H9 (cell line): Measurements from ENCODE around the gene DGCR8. TPM values are rescaled to one million over a fixed set of nuclear protein-coding genes. Genes with fewer than 3 reads are reported as not detected.

Experiments
- DNase-seq: peaks from one replicate; pipeline ENCODE4 v3.0.0-alpha.2; 2017
- H2AFZ ChIP-seq: one replicate; pipeline ENCODE4 v1.6.1; 2013; ENCODE audit warnings: mild to moderate bottlenecking, low read length, control low read depth, moderate library complexity
- H2AK5ac ChIP-seq: 2 replicates; pipeline ENCODE4 v1.6.1; 2013; ENCODE audit warnings: low read length, control low read depth, mixed read lengths; ENCODE audit not compliant: insufficient read length
- H2BK120ac ChIP-seq: one replicate; pipeline ENCODE4 v1.6.1; 2013; ENCODE audit warnings: low read depth, mild to moderate bottlenecking, low read length, control low read depth, inconsistent platforms; ENCODE audit not compliant: poor library complexity, severe bottlenecking
- H2BK12ac ChIP-seq: 2 replicates; pipeline ENCODE4 v1.6.1; 2013; ENCODE audit warnings: low read length, control low read depth, mixed read lengths, low read depth; ENCODE audit not compliant: insufficient read length
- H2BK15ac ChIP-seq: 2 replicates; pipeline ENCODE4 v1.6.1; 2013; ENCODE audit warnings: low read depth, low read length, control low read depth
- H2BK20ac ChIP-seq: one replicate; pipeline ENCODE4 v1.6.1; 2013; ENCODE audit warnings: low read depth, mild to moderate bottlenecking, low read length, control low read depth, inconsistent platforms; ENCODE audit not compliant: poor library complexity, severe bottlenecking
- H2BK5ac ChIP-seq: 2 replicates; pipeline ENCODE4 v1.6.1; 2013; ENCODE audit warnings: low read length, control low read depth, mixed read lengths; ENCODE audit not compliant: insufficient read length
- H3K14ac ChIP-seq: 2 replicates; pipeline ENCODE4 v1.6.1; 2013; ENCODE audit warnings: low read length, control low read depth; ENCODE audit not compliant: insufficient read depth
- H3K18ac ChIP-seq: 2 replicates; pipeline ENCODE4 v1.6.1; 2013; ENCODE audit warnings: low read depth, mild to moderate bottlenecking, mixed read lengths, low read length, control low read depth; ENCODE audit not compliant: insufficient read length
- H3K23ac ChIP-seq: 2 replicates; pipeline ENCODE4 v1.6.1; 2013; ENCODE audit warnings: low read length, control low read depth, mixed read lengths, low read depth; ENCODE audit not compliant: insufficient read length
- H3K23me2 ChIP-seq: 2 replicates; pipeline ENCODE4 v1.6.1; 2013; ENCODE audit warnings: low read depth, mild to moderate bottlenecking, mixed read lengths, low read length, control low read depth; ENCODE audit not compliant: insufficient read length, poor library complexity, severe bottlenecking
- H3K27ac ChIP-seq: 2 replicates; pipeline ENCODE4 v1.5.1; 2013; ENCODE audit warnings: low read length, control low read depth, mixed read lengths, low read depth; ENCODE audit not compliant: insufficient read length
- H3K27me3 ChIP-seq: 2 replicates; pipeline ENCODE4 v1.6.1; 2013; ENCODE audit warnings: low read length, control low read depth, inconsistent platforms; ENCODE audit not compliant: insufficient read depth
- H3K4ac ChIP-seq: 2 replicates; pipeline ENCODE4 v1.6.1; 2013; ENCODE audit warnings: low read depth, mild to moderate bottlenecking, control low read depth, inconsistent platforms, low read length, moderate library complexity
- H3K4me1 ChIP-seq: 2 replicates; pipeline ENCODE4 v1.6.1; 2013; ENCODE audit warnings: low read length, control low read depth, inconsistent platforms; ENCODE audit not compliant: insufficient read depth
- H3K4me2 ChIP-seq: 2 replicates; pipeline ENCODE4 v1.6.1; 2013; ENCODE audit warnings: low read length, control low read depth, mixed read lengths; ENCODE audit not compliant: insufficient read length, insufficient read depth
- H3K56ac ChIP-seq: 2 replicates; pipeline ENCODE4 v1.6.1; 2013; ENCODE audit warnings: low read depth, mild to moderate bottlenecking, mixed read lengths, low read length, control low read depth; ENCODE audit not compliant: insufficient read length
- H3K79me1 ChIP-seq: 2 replicates; pipeline ENCODE4 v1.6.1; 2013; ENCODE audit warnings: low read depth, mild to moderate bottlenecking, moderate library complexity, low read length, control low read depth, inconsistent platforms; ENCODE audit not compliant: insufficient read depth, poor library complexity, severe bottlenecking
- H3K79me2 ChIP-seq: 2 replicates; pipeline ENCODE4 v1.6.1; 2013; ENCODE audit warnings: low read length, control low read depth, inconsistent platforms; ENCODE audit not compliant: insufficient read depth
- H3K9ac ChIP-seq: 2 replicates; pipeline ENCODE4 v1.6.1; 2013; ENCODE audit warnings: low read length, control low read depth, mixed read lengths; ENCODE audit not compliant: insufficient read length; ENCODE audit errors: extremely low read depth
- H3K9me3 ChIP-seq: one replicate; pipeline ENCODE4 v1.6.1; 2013; ENCODE audit warnings: low read depth, low read length, inconsistent platforms; ENCODE audit not compliant: control insufficient read depth
- H3T11ph ChIP-seq: one replicate; pipeline ENCODE4 v1.6.1; 2013; ENCODE audit warnings: mild to moderate bottlenecking, low read length, control low read depth, inconsistent platforms
- H4K20me1 ChIP-seq: one replicate; pipeline ENCODE4 v1.6.1; 2013; ENCODE audit not compliant: control insufficient read depth, insufficient read length, insufficient read depth
- H4K5ac ChIP-seq: 2 replicates; pipeline ENCODE4 v1.6.1; 2013; ENCODE audit warnings: low read depth, mild to moderate bottlenecking, mixed read lengths, low read length, control low read depth; ENCODE audit not compliant: insufficient read length
- H4K8ac ChIP-seq: replicated peaks from 2 replicates; pipeline ENCODE4 v1.6.1; 2013; ENCODE audit warnings: low read length, control low read depth, mixed read lengths, low read depth; ENCODE audit not compliant: insufficient read length
- H4K91ac ChIP-seq: 2 replicates; pipeline ENCODE4 v1.6.1; 2013; ENCODE audit warnings: low read depth, mild to moderate bottlenecking, moderate library complexity, mixed read lengths, low read length, control low read depth; ENCODE audit not compliant: insufficient read length
- H3K27ac Mint-ChIP-seq, 3 experiments: 2 replicates in 2 of 3; 3 replicates in 1 of 3; pipeline ENCODE4 v1.8.0; 2020 to 2021; ENCODE audit warnings: mixed read lengths in 3 of 3, mild to moderate bottlenecking in 1 of 3, moderate library complexity in 1 of 3
- H3K27me3 Mint-ChIP-seq: 2 replicates; pipeline ENCODE4 v1.8.0; 2021; ENCODE audit warnings: low read depth, mild to moderate bottlenecking, moderate library complexity, mixed read lengths
- H3K36me3 Mint-ChIP-seq, 3 experiments: 2 replicates in 2 of 3; 3 replicates in 1 of 3; pipeline ENCODE4 v1.8.0; 2020 to 2021; ENCODE audit warnings: low read depth in 3 of 3, mixed read lengths in 3 of 3; ENCODE audit not compliant: insufficient read depth in 1 of 3
- H3K4me1 Mint-ChIP-seq, 2 experiments: 2 replicates each; pipeline ENCODE4 v1.8.0; 2020; ENCODE audit warnings: mixed read lengths in 2 of 2
- H3K4me3 Mint-ChIP-seq, 2 experiments: 2 replicates in 1 of 2; 3 replicates in 1 of 2; pipeline ENCODE4 v1.8.0; 2020 to 2021; ENCODE audit warnings: mild to moderate bottlenecking in 2 of 2, mixed read lengths in 2 of 2, moderate library complexity in 1 of 2
- H3K9me3 Mint-ChIP-seq, 2 experiments: 2 replicates in 1 of 2; 3 replicates in 1 of 2; pipeline ENCODE4 v1.8.0; 2020; ENCODE audit warnings: mild to moderate bottlenecking in 2 of 2, mixed read lengths in 2 of 2, moderate library complexity in 1 of 2
- CTCF ChIP-seq: fragments of 200-600 bp; sonication (generic); conservative IDR thresholded peaks from 3 replicates; pipeline ENCODE4 v1.8.0; 2021; ENCODE audit warnings: antibody characterized with exemption, mild to moderate bottlenecking
- WGBS: extraction: QIAGEN DNeasy Blood & Tissue Kit; methylation state at CpG from one replicate; pipeline ENCODE4 v1.1.7; 2013; ENCODE audit warnings: missing lambda C conversion rate, low lambda C conversion rate, mixed read lengths; ENCODE audit not compliant: insufficient read length; ENCODE audit errors: extremely low coverage; 5-methylcytosine and 5-hydroxymethylcytosine counted together
- total RNA-seq: library from RNA; stranded (reverse); gene quantifications from 2 replicates; pipeline ENCODE4 v1.2.1, GENCODE V29; 2021

DGCR8 gene
- total RNA-seq, 1 experiment from 2014 or later = 74.5 TPM

DNA sequence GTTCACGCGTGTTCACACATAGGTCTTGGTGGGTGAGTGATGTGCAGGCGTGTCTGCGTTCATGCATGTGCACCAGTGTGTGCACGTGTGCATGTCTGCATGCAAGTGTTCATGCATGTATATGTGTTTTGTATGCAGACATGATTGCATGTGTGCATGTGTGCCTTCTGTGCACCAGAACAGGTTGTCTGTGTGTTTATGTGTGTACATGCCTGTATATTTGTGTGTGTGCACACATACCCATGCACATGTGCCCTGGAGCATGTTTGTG, 56.5 kb downstream of the DGCR8 start:
- H3K4ac ChIP-seq = no peak overlapping the region
- Mint-ChIP-seq H3K27ac (no peak overlapping the region), H3K9me3 (no peaks in the 10 kb centered on the region), H3K36me3 (no peaks in the 10 kb centered on the region; a peak in 2 of 7 replicates), H3K4me1 (peaks cover 2 to 3% of the 10 kb centered on the region in 2 experiments; a peak in 1 of 4 replicates), H3K27me3 (no peaks in the 10 kb centered on the region), H3K4me3 (no peak overlapping the region)
- no peak overlapping the region for H2AFZ ChIP-seq
- H3K4me2 ChIP-seq = no peak overlapping the region
- H2BK12ac ChIP-seq = no peak overlapping the region
- H4K20me1 ChIP-seq = peaks cover 3% of the 10 kb centered on the region
- H3K23ac ChIP-seq = no peak overlapping the region
- H4K8ac ChIP-seq = no peak overlapping the region
- no peak overlapping the region for H3K9ac ChIP-seq
- no peaks in the 10 kb centered on the region; the same call in 1 of the 2 replicates for H3K79me2 ChIP-seq
- H3K18ac ChIP-seq = no peak overlapping the region
- no peak for DNase-seq
- no peak overlapping the region for H2AK5ac ChIP-seq
- no peak overlapping the region for H4K5ac ChIP-seq
- H4K91ac ChIP-seq = no peak overlapping the region
- no peak overlapping the region for H2BK20ac ChIP-seq
- WGBS = no CpG with 5 or more reads among the region's 5 CpGs
- no peak overlapping the region for H3K14ac ChIP-seq
- H3K27ac ChIP-seq = no peak overlapping the region
- H3T11ph ChIP-seq = no peak overlapping the region
- no peaks in the 10 kb centered on the region for H3K79me1 ChIP-seq
- H3K27me3 ChIP-seq = no peaks in the 10 kb centered on the region
- no peaks in the 10 kb centered on the region for H3K9me3 ChIP-seq
- TF ChIP-seq CTCF = no peak
- peak overlapping the region; percentile 8 for H3K56ac ChIP-seq
- no peak overlapping the region for H2BK120ac ChIP-seq
- no peak overlapping the region for H2BK15ac ChIP-seq
- H3K23me2 ChIP-seq = peaks cover 4% of the 10 kb centered on the region
- H2BK5ac ChIP-seq = no peak overlapping the region
- H3K4me1 ChIP-seq = no peaks in the 10 kb centered on the region
